GM12874 (cell line): ENCODE data around the gene AOPEP.

ENCODE experiments used
- TF ChIP-seq, protein P1 (sequence below): IDR thresholded peaks from 2 replicates; pipeline ENCODE4 v1.5.1; 2011; ENCODE audit warnings: low read depth, mild to moderate bottlenecking, control low read depth, low read length, moderate library complexity; ENCODE audit not compliant: insufficient read depth

The AOPEP gene

GRCh38 chr9:95070549-95071021 is 344.1 kb downstream of the AOPEP start:
- TF ChIP-seq, protein P1, sequence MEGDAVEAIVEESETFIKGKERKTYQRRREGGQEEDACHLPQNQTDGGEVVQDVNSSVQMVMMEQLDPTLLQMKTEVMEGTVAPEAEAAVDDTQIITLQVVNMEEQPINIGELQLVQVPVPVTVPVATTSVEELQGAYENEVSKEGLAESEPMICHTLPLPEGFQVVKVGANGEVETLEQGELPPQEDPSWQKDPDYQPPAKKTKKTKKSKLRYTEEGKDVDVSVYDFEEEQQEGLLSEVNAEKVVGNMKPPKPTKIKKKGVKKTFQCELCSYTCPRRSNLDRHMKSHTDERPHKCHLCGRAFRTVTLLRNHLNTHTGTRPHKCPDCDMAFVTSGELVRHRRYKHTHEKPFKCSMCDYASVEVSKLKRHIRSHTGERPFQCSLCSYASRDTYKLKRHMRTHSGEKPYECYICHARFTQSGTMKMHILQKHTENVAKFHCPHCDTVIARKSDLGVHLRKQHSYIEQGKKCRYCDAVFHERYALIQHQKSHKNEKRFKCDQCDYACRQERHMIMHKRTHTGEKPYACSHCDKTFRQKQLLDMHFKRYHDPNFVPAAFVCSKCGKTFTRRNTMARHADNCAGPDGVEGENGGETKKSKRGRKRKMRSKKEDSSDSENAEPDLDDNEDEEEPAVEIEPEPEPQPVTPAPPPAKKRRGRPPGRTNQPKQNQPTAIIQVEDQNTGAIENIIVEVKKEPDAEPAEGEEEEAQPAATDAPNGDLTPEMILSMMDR = no peak

DNA sequence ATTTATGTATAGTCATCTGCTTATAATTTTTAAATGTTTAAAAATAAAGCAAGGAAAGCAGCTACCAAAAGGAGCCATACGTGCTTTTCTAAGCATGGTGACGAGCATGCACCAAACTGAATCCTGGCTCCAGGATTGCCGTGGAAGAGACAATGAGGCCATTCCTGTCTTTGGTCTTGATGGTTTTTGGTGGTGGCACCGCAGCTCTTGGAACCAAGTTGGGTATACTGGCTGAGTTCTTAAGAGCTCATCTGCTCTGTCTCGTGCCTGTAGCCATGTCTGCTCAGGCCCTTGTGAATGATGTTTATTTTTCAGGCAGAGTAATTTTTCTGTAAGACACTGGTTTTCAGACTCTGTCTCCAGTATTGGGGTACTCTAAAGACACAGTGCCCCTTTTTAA is 345.0 kb downstream of the AOPEP start:
- TF ChIP-seq, protein P1 = no peak

- TF ChIP-seq, protein P1 = no peak
Observed at GRCh38 chr9:95071925-95072324, 345.4 kb downstream of the AOPEP start.

DNA sequence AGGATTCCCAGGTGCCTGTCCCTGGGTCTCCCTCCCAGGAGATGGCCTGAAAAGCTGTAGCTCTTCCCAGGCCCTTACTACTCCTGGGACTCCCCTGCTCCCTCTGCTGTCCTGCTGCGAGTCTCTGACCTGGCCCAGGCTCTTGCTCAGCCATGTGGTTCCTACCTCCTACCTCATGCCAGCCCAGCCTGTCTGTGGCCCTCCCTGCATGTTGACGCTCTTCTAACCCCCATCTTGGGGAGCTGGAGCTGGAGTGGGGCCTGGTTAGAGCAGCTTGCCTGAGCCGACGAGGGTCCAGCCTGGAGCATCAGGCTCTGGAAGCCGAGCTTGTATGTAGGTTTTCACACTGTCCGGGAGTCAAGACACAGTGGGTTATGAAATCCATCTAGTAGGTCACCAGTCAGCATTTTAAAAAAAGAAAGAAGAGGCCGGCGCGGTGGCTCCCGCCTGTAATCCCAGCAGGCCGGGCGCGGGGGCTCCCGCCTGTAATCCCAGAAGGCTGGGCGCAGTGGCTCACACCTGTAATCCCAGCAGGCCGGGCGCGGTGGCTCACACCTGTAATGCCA is 346.6 kb downstream of the AOPEP start:
- TF ChIP-seq, protein P1 = no peak

GRCh38 chr9:95073918-95074317 is 347.4 kb downstream of the AOPEP start:
- TF ChIP-seq, protein P1 = no peak

- TF ChIP-seq, protein P1 = no peak
Observed at GRCh38 chr9:95074632-95075031, 348.1 kb downstream of the AOPEP start.

DNA sequence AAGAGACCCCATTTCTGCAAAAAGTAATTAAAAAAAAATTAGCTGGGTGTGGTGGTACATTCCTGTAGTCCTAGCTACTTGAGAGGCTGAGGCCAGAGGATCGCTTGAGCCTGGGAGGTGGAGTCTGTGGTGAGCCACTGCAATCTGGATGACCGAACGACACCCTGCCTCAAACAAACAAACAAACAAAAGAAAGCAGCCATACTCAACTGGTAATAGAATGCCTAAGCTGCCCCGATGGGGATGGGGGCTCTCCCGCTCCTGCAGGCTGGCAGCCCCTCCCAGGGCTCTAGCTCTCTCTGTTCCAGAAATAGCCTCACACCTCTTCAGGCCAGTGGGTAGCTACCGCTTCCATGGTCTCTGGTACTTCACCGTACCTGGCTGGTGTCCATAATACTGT is 349.2 kb downstream of the AOPEP start:
- TF ChIP-seq, protein P1 = no peak
